HG03064 (cell line): ENCODE measurements around the gene TRPT1.

Source experiments
- ATAC-seq: cut with Tn5 transposase; IDR thresholded peaks from one replicate; pipeline ENCODE4 v1.9.1; 2021; ENCODE audit warnings: low read depth; ENCODE audit not compliant: unreplicated experiment

The TRPT1 gene

DNA sequence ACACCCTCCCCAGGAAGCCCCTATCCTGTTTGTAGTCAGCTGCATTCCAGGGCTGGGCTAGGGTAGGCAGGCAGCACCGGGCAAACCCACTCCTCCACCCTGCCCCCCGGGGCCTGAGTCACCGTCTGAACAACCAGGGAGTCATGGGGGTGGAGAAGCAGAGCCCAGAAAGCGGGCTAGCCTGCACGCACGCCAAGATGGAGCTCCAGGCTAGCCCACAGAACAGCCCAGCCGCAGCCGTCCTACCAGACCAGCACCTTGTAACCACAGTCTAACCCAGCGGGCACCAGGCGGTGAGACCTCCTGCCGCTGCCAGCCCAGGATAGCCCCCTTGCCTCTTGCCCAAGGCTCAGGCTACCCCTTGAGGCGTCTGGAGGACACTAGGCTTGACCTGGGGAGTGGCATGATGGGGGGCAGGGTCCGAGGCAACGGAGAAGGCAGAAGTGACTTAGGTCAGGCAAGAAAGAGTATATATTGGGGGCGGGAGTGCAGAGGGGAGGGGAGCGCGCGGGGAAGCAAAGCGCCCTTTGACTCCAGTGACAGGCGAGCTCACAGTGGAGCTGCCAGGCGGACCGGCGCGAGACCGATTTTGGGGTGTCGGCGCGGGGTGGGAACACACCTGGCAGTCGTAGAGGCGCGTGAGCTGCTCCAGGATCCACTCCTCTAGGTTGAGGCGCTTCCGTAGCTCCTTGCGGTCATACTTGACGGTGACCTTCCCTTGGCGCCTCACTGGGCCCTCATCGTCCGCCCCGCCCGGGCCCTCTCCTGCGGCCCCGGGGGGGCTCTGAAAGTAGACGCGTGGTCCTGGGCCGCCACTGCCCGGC lies 20.0 kb upstream of the TRPT1 start:
- no peak for ATAC-seq

DNA sequence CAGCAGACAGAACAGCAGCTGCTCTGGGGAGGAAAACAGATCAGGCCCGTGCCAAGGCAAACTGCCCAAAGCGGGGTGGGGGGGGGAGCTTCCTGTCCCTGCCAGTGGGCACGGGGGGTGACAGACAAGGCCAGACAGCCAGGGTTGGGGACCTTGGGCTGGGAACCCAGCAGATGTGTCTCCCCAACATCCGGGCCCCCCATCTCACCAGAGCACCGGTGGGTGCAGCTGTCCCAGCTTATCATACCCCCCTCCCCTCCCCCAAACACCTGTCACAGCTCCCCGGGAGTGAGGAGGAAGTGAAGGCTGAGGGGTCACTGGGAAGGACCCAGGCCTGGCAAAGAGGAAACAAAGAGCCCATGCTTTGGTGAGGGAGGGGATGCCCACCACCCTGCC lies 19.4 kb upstream of the TRPT1 start:
- ATAC-seq = no peak

GRCh38 chr11:64244966-64245365 lies 19.0 kb upstream of the TRPT1 start:
- ATAC-seq = no peak

GRCh38 chr11:64244107-64244506 lies 18.1 kb upstream of the TRPT1 start:
- ATAC-seq = no peak

DNA sequence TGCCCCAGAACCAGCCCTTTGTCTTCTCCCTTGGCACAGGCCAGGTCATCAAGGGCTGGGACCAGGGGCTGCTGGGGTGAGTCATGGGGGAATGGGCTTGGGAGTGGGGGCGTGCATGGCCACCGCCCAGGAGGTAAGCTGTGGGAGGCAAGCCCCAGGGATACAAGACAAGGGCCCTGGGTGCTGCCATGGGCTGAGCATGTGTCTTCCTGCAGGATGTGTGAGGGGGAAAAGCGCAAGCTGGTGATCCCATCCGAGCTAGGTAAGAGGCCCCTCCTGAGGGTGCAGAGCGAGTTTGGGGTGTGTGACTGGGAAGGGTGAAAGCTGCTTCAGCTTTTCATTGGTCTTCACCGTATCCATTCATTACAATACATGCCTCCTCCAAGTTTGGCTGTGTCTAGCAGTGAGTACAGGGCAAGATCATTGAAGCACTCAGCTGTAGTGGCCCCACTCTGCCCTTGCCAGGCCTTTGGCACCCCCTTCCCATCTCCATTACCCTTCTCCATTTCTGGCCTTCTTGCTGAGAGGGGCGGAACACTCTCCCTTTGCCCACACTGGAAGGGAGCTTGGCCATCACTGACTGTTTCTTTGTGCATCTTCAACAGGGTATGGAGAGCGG lies 17.4 kb upstream of the TRPT1 start:
- ATAC-seq = no peak

DNA sequence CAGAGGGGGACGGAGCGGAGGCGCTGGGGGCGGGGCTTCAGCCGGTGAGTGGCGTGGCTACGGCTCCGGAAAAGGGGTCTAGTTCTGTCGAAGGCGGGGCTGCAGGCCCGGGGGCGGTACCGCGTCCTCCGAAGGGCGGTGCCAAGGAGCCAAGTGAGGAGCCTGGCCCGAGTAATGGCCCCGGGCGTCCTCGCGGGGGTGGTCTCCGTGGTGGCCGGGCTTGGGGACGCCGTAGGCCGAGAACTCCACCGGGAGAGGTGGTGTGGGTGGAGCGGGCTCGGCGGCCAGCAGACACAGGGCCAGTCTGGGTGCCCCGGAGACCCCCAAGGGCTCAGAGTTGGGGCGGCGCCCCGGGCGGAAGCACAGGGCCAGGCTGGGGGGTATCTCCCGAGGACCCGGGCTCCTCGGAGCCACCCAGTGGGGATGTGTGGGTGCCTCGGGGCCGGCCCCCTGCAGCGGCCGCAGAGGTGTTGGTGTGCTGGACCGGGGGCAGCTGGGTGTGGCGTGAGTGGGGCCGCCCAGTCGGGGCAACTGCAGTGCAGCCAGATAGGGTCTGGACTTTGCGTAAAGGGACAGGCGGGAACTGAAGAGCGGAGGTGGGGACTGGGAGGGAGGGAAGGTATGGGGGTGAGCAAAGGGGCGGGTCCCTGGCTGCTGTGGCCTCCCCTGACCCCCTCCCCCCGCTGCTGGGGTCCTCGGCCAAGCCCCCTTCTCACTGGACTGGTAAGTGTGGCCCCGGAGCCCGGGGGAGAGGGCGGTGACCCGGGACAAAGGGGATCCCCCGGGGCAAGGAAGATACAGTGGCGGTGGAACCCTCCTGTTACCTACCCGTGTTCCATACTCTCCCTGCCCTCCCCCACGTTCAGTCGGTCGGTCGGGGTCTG lies 15.7 kb upstream of the TRPT1 start:
- ATAC-seq = peak; percentile 52

- ATAC-seq = no peak
Observed at GRCh38 chr11:64241241-64241490, 15.2 kb upstream of the TRPT1 start.

DNA sequence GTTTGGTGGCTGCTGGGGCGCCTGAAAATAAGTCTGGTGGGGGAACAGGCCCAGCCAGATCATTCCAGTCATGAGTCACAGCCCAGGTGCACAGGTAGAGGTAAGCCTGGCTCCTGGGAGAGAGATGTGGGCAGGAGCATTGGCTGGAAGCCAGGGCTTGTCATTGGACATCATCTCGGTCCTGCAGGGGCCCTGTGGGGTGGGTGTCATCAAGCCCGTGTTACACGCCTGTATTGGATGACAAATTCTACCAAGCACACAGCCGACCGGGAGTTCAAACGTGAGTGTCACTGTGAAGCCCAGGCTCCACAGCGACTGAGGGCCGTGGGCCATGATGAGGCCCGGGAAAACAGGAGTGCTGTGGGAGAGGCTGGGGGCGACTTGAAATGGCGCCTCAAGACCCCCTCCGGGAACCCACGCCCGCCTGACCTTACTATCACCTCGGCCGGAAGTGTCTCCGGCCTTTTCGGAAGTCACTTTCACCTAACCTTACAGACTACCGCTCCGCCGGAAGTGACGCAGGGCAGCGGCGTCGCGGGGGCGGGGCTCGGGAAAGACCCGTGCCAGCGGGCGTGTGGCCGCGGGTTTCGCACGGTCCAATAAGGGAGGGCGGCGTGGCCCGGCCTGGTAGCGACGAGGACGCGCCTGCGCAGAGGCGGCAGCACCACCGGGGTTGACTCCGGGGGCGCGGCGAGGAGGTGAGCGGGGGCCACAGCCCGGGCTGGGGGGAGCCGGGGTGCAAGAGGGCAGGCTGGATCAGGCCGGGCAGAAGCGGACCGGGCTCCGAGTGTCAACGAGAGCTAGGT lies 14.7 kb upstream of the TRPT1 start, which contains the start of gene FKBP2:
FKBP2 (plus strand) TSS at position 661 of the 806 bp plus-strand sequence. CDS start 1,293 bp downstream, outside the sequence.
- peak; percentile 49 for ATAC-seq

GRCh38 chr11:64239662-64240434 lies 13.9 kb upstream of the TRPT1 start:
- ATAC-seq = no peak

GRCh38 chr11:64238999-64239398 lies 13.0 kb upstream of the TRPT1 start:
- ATAC-seq = no peak

- no peak for ATAC-seq
Observed at GRCh38 chr11:64238076-64238475, 12.1 kb upstream of the TRPT1 start.

GRCh38 chr11:64237484-64237951 lies 11.5 kb upstream of the TRPT1 start:
- ATAC-seq = no peak

DNA sequence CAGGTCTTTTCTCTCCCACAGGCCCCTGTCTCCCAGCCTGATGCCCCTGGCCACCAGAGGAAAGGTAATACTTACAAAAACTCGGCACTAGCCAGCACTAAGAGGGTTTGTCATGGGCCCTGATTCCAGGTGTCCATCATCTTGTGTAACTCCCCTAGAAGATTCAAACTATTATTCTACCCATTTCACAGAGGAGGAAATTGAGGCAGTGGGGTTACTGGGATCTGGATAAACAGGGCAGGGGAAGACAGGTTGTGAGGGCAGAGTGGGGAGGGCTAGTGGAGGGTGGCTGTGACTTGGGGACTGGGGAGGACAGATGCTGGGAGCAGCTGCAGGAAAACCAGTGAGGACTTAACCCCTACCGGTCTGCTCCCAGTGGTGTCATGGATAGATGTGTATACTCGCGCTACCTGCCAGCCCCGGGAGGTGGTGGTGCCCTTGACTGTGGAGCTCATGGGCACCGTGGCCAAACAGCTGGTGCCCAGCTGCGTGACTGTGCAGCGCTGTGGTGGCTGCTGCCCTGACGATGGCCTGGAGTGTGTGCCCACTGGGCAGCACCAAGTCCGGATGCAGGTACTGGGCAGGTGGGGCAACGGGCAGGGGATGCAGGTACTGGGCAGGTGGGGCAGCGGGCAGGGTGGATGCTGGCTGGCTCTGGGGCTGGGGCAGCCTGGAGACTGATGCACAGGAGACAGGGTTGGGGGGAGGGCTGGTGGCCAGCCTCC lies 9.6 kb upstream of the TRPT1 start:
- no peak for ATAC-seq

DNA sequence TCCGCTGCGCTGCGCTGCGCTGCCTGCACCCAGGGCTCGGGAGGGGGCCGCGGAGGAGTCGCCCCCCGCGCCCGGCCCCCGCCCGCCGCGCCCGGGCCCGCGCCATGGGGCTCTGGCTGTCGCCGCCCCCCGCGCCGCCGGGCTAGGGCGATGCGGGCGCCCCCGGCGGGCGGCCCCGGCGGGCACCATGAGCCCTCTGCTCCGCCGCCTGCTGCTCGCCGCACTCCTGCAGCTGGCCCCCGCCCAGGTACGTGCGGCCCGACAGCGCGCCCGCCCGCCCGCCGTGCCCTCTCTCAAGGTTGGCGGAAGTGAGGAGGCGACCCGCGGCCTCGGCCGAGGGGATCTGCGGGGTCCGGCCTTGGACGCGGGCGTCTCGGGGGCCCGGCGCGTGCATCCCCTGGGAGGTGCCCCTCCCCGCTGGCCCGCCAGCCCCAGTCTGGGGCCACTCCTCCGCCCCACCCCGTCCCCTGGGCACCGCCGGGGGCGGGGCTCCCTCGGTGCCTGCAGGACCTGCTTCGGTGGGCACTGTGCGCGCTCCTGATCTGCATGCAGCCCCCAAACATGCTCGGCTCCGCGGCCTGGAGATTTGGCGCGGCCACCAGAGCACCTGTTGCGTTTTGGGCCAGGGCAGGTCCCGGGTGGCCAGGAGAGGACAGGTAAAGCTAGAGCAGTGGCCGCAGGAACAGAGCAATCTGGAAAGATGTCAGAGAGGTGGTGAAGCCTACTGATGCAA lies 8.8 kb upstream of the TRPT1 start:
- no peak for ATAC-seq

DNA sequence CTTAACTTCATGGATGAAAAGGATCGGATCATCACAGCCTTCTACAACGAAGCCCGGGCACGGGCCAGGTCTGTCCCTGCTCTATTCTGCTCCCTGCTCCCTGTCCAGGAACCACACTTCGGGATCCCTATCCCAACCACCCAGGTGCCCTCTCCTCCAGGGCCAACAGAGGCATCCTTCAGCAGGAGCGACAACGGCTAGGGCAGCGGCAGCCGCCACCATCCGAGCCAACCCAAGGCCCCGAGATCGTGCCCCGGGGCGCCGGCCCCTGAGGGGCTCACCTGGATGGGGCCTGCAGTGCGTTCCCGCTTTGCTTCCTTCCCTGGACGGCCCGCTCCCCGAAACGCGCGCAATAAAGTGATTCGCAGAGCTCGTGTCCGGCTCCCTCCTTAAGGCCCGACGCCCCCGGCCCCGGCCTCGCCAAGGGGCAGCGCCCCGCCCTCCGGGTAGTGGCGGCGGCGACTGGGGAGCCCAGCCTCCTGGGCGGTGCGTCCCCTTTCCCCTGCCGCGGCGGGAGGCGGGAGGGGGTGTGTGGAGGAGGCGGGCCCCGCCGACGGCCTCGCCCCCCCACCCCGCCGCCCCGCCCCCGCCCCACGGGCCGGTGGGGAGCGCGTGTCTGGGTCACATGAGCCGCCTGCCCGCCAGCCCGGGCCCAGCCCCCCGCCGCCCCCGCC lies 8.1 kb upstream of the TRPT1 start, which contains the start of gene VEGFB:
VEGFB (plus strand) TSS at position 672 of the 674 bp plus-strand sequence. CDS start 250 bp downstream, outside the sequence.
- no peak for ATAC-seq

DNA sequence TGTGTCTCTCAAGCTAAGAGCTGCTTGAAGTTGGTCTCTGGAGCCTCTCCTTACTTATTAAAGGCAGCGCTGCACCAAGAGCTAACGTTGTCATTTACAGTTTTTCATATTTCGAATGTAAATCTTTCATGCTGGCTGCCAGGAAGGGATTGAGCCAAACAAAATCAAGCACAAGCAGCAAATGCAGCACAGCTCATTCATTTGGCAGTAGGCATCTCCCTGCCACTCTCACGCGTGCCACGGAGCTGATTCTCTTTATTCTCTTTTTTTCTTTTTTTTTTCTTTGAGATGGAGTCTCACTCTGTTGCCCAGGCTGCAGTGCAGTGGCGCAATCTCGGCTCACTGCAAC lies 7.0 kb upstream of the TRPT1 start:
- ATAC-seq = no peak

DNA sequence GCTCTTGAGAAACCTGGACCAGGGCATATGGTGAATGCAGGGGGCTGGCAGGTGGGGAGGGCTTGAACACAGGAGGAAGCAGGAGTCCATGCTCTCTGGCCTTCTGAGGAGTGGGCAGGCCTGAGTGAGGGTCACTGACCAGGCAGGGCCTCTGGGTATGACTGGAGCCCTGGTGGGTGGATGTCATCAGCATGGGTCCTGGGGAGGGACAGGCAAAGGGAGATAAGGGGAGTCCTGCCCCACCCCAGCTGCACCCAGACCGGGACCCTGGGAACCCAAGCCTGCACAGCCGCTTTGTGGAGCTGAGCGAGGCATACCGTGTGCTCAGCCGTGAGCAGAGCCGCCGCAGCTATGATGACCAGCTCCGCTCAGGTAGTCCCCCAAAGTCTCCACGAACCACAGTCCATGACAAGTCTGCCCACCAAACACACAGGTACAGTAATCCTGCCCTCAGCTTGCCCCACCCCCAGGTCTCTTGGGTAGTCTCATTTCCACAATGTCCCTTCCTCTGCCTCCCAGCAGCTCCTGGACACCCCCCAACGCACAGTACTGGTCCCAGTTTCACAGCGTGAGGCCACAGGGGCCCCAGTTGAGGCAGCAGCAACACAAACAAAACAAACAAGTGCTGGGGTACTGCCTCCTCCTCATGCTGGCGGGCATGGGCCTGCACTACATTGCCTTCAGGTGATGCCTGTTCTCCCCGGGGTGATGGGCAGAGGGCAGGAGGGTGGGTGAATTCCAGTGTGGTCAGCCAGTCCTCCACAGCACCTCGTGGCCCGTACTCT lies 6.4 kb upstream of the TRPT1 start:
- no peak for ATAC-seq
